Mucosa of gallbladder (tissue), 1 donor: ENCODE measurements around the gene ADGRA3. TPM values are rescaled to one million over a fixed set of nuclear protein-coding genes. Genes with fewer than 3 reads are reported as not detected.

Experiments
- DNase-seq: peaks from one replicate; pipeline ENCODE4 v3.0.0-alpha.2; 2020; ENCODE audit warnings: low spot score
- total RNA-seq: library from RNA; stranded (reverse); gene quantifications from one replicate; pipeline ENCODE4 v1.2.1, GENCODE V29; 2021
- donor health status: DM: no; HTN: no; CAD: no.

The ADGRA3 gene
- 26.2 TPM for total RNA-seq

- peak; percentile 62 for DNase-seq
These were observed at the start of gene ADGRA3 for GRCh38 chr4:22515888-22516541. Gene ADGRA3 (minus strand): TSS chr4:22516066. CDS start chr4:22515784, 282 bp downstream.

GRCh38 chr4:22556495-22556894 lies 40.6 kb upstream of the ADGRA3 start:
- DNase-seq = no peak

GRCh38 chr4:22554670-22555069 lies 38.8 kb upstream of the ADGRA3 start:
- DNase-seq = no peak

DNA sequence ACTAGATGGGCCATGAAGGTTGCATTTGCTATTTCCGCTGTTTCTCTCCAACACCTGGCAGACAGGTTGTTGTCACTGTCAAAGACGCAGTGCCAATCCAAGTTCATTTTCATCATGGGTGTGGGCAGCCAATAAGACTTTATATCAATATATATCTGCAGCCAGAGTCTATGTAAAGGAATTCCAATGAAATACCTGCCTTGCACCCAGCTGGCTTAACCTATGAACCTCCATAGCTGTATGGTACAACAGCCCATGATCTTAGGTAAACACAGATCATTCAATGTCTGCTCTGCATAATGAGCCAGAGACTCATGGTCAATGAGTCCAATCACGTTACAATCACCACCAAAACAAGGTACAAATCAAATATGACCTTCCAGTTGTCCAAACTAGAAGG lies 37.7 kb upstream of the ADGRA3 start:
- no peak for DNase-seq

DNA sequence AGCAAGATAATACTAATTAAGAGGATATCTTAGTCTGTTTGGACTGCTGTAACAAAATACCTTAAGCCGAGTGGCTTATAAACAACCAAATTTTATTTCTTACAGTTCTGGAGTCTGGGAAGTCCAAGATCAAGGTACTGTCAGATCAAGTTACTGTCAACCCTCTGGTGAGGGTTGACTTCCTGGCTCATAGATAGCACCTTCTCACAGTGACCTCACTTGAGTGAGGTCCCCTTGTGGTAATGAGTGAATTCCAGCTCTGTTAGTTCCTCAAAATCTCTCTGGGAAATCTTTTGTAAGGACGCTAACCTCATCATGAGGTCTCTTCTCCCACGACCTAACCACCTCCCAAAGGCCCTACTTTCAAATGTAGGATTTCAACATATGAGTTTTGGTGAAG lies 36.9 kb upstream of the ADGRA3 start:
- no peak for DNase-seq

GRCh38 chr4:22551550-22551949 lies 35.7 kb upstream of the ADGRA3 start:
- DNase-seq = no peak

- no peak for DNase-seq
These were observed 30.4 kb upstream of the ADGRA3 start for GRCh38 chr4:22546299-22546698.

DNA sequence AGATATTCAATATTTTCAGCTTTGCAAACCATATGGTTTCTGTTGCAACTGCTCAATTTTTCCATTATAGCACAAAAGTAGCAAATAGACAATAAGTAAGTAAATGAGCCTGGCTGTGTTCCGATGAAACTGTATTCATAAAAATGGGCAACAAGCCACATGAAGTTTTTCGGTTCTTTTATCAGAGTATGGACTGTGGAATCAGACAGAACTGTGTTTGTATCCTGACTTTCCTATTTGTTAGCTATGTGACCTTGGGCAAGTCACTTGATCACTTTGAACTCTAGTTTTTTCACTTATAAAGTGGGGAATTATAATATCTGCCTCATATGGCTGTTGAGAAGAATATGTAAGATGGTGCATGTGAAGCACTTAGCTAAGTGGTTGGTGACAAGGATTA lies 23.4 kb upstream of the ADGRA3 start:
- DNase-seq = no peak

- no peak for DNase-seq
These were observed 22.0 kb upstream of the ADGRA3 start for GRCh38 chr4:22537864-22538263.

- DNase-seq = no peak
These were observed 18.5 kb upstream of the ADGRA3 start for GRCh38 chr4:22534374-22534773.

- DNase-seq = no peak
These were observed 17.0 kb upstream of the ADGRA3 start for GRCh38 chr4:22532896-22533295.

GRCh38 chr4:22532117-22532516 lies 16.3 kb upstream of the ADGRA3 start:
- no peak for DNase-seq

DNA sequence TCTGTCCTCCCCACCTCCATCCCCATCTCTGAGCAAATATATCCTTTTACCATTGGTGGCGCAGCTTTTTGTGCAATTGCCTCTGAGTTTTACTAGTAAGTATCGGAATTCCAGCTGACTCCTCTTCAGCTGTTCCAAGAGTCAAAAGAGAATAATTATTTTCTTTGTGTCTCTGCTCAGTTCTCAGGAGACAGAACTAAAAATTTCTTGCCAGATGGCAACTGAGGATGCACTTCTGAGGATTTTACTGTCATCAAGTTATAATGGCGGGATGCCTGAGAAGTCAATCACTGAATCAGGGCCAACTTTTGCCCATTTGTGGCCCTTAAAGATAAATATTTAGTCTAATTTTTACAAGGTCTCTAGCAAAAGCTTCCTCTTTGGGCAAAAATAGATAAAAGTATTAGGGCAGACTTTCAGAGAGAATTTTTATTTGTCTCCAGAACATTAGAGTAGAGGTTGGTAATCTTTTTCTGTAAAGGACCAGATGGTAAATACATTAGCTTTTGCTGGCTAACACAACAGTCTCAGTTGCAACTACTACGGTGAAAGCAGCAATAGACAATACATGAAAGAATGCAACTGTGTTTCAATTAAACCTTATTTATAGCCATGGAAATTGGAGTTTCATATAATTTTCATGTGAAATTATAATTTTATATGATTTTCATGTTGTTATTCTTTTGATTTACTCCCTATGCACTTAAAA lies 15.6 kb upstream of the ADGRA3 start:
- no peak for DNase-seq

DNA sequence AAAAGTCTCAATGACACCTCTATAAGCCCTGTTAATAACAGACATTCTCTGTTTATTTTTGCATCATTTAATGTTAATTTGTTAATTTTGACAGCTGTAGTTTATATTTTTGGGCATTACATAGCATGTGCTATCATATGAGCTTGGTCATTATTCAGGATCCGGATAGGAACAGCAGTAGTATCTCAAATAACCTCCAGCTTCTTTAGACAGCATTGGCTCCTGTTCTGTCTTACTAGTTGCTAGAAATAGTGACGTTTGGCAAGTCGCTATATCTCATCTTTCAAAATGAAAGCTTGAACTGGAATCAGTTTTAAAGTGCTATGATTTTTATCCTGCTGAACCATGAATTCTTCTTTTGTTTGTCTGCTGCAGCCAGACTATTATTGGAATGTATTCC lies 9.0 kb upstream of the ADGRA3 start:
- DNase-seq = no peak

DNA sequence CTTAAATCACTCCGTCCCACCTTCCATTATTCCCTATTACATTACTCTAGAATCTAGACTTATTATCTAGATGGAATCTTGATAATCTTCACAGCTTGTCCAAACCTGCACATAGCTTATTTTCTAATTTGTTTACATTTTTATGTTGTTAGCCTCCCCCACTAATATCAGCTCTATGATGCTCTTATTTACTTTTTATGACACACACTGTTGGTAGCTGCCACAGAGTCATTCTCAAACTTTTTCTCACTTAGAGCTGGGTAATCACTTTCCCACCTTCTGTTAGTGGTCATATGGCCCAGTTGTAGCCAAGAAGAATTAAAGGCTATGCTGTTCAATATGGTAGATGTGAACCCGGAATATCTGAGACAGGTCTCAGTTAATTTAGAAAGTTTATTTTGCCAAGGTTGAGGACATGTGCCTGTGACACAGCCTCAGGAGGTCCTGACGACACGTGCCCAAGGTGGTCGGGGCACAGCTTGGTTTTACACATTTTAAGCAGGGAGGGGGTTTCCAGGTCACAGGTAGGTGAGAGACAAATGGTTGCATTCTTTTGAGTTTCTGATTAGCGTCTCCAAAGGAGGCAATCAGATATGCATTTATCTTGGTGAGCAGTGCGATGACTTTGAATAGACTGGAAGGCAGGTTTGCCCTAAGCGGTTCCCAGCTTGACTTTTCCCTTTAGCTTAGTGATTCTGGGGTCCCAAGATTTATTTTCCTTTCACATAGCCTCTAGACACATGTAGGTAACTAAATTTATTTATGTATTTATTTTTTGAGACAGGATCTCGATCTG lies 7.0 kb upstream of the ADGRA3 start:
- DNase-seq = no peak

DNA sequence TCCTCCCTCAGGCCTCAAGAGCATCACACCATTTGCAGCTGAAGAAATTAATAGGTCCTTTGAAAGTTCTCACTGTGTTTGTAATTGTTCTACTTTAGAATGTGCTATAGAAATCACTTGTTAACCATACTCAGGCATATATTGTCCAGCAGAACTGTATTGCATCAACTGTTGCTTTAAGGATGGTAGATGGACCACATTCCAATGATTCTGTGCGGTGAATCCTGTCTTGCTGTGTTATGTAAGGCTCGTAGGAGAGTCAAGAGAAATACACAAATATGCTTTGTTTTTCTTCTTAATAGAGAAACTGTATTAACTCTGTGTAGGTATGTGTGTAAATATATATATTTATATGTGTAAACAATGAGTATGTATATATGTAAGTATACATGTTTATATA lies 6.3 kb upstream of the ADGRA3 start:
- no peak for DNase-seq

GRCh38 chr4:22521240-22521639 lies 5.4 kb upstream of the ADGRA3 start:
- DNase-seq = no peak

DNA sequence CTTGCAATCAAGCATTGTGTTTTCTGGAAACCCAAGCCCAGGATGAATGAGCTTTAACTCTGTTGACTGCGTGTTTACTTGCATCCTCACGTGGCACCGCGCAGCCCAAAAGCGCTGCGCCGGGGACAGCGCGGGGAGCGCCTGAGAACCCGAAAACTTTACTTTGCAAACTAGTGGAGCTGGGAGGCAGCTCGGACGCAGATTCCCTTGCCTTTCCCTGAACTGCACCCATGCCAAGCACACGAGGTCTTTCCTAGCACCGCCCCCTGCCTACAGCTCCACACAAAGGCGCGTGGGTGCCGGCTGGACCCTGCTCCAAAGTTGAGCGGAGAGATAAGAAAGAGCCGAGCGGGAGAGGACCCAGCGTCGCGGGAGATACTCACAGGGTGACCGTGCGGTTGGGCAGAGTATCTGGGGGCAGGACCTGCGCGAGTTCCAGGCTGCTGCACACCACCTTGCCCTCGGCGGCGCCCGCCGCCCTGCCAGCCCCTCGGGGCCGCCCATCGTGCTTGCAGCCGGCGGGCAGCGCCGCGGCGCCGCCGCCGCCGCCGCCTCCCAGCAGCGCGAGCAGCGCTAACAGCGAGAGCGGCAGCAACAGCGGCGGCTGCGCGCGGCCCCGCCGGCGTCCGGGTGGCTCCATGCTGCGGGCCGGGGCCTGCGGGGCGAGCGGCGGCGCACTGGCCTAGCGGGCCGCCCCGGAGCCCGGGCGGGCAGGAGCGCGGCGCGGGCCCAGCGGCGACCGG lies 550 bp downstream of the ADGRA3 start:
- peak; percentile 65 for DNase-seq

DNA sequence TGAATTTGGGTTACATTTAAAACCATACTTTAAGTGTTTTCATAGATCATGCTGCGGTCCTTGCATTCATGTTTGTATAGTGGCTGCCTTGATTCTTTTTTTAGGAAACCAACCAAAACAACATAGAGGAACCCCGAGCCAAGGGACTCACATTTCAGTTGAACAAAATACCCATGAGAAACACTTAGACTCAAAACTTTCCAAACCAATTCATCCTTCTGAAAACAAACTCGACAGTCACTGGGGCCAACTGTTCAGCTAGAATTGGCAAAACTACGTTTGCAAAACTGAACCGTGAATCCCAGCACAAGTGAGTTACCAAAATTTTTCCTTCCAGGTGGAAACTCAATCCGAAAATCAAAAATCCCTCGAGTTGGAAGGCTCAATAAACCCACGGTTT lies 1.4 kb downstream of the ADGRA3 start:
- DNase-seq = no peak

DNA sequence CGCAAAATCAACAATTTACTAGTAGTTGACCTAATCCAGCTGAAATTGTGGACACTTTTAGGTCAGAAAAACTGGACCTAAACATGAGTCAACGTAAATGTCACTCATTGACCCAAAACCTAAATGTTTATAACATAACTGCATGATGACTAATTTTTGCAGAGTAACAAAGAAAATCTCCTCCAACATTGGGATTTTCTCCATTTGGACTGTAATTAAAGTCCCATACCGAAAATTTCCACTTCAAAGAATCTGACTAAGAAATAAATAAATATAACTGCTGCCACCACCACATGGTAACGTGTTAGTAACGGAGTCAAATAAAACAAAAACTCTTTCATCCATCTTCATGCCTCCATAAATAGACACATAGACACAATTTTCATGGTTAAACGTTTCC lies 1.9 kb downstream of the ADGRA3 start:
- no peak for DNase-seq

DNA sequence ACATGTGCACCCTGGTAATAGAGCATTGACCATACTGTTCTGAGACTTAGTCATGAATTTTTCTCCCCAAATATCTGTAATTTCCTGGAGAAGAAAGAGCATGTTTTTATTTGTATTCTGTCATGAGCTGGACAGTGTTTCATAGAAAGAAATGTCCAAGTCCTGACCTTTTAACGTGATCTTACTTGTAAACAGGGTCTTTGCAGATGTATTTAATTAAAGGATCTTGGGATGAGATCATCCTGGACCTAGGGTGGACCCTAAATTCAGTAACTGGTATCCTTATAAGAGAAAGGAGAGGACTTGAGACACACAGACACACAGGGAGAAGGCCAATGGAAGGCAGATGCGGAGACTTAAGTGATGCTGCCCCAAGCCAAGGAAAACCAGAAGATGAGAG lies 3.6 kb downstream of the ADGRA3 start:
- no peak for DNase-seq

DNA sequence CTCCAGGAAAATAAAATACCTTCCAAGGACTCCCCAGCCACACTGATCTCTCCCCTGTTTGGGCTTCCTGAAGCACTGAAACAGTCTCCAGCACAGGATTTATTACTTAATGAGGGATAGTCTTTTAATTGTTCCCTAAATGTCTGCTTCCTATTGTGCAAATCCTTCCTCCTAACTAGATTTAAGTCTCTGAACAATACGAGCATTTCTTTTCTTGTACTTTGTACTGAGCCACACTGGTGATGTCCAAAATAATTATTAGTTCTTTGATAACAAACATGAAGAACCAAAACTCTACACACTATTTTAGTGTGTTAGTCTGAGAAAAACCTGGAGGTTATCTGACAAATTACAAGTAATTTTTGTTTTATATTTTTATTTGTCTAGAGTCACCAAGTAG lies 5.1 kb downstream of the ADGRA3 start:
- DNase-seq = no peak
